ENCODE data around the gene ACCS.

Gene ACCS

GRCh38 chr11:44065841-44066731 lies at the start of gene ACCS:
ACCS (plus strand) TSS chr11:44066270; CDS start chr11:44067628, 1,358 bp downstream.
- DNase-seq (ENCODE audit: low read depth in 2 of 2), result peak; percentile 80

- DNase-seq (ENCODE audit: low read depth in 2 of 2), result no peak
These were observed 49.3 kb upstream of the ACCS start for GRCh38 chr11:44016546-44017442.

- DNase-seq (ENCODE audit: low read depth in 2 of 2), result no peak
These were observed 48.5 kb upstream of the ACCS start for GRCh38 chr11:44017443-44018126.

GRCh38 chr11:44018127-44018521 lies 47.9 kb upstream of the ACCS start:
- DNase-seq (ENCODE audit: low read depth in 2 of 2), result no peak

- DNase-seq (ENCODE audit: low read depth in 2 of 2), result no peak
These were observed 47.2 kb upstream of the ACCS start for GRCh38 chr11:44018829-44019228.

- DNase-seq (ENCODE audit: low read depth in 2 of 2), result no peak
These were observed 41.1 kb upstream of the ACCS start for GRCh38 chr11:44024977-44025376.

- no peak for DNase-seq (ENCODE audit: low read depth in 2 of 2)
These were observed 40.3 kb upstream of the ACCS start for GRCh38 chr11:44025727-44026126.

GRCh38 chr11:44028401-44028800 lies 37.7 kb upstream of the ACCS start:
- no peak for DNase-seq (ENCODE audit: low read depth in 2 of 2)

- DNase-seq (ENCODE audit: low read depth in 2 of 2), result no peak
These were observed 37.1 kb upstream of the ACCS start for GRCh38 chr11:44028816-44029506.

GRCh38 chr11:44029507-44029845 lies 36.6 kb upstream of the ACCS start:
- DNase-seq (ENCODE audit: low read depth in 2 of 2), result no peak

- DNase-seq (ENCODE audit: low read depth in 2 of 2), result no peak
These were observed 35.8 kb upstream of the ACCS start for GRCh38 chr11:44029977-44030911.

GRCh38 chr11:44030996-44031395 lies 35.1 kb upstream of the ACCS start:
- DNase-seq (ENCODE audit: low read depth in 2 of 2), result no peak

- DNase-seq (ENCODE audit: low read depth in 2 of 2), result no peak
These were observed 34.5 kb upstream of the ACCS start for GRCh38 chr11:44031549-44031948.

GRCh38 chr11:44032299-44033085 lies 33.6 kb upstream of the ACCS start:
- no peak for DNase-seq (ENCODE audit: low read depth in 2 of 2)

GRCh38 chr11:44033411-44033850 lies 32.6 kb upstream of the ACCS start:
- no peak for DNase-seq (ENCODE audit: low read depth in 2 of 2)

- DNase-seq (ENCODE audit: low read depth in 2 of 2), result no peak
These were observed 32.2 kb upstream of the ACCS start for GRCh38 chr11:44033856-44034255.

- no peak for DNase-seq (ENCODE audit: low read depth in 2 of 2)
These were observed 31.4 kb upstream of the ACCS start for GRCh38 chr11:44034639-44035038.

GRCh38 chr11:44036811-44037657 lies 29.0 kb upstream of the ACCS start:
- peak; percentile 3 to 25 for DNase-seq (ENCODE audit: low read depth in 2 of 2)

- no peak for DNase-seq (ENCODE audit: low read depth in 2 of 2)
These were observed 28.4 kb upstream of the ACCS start for GRCh38 chr11:44037658-44037998.
